Measurements from ENCODE around the gene IPO4. TPM values are rescaled to one million over a fixed set of nuclear protein-coding genes. Genes with fewer than 3 reads are reported as not detected.
"Not testable (repeated sequence)": the region's sequence is repeated elsewhere in the genome, so short reads cannot be mapped to it uniquely, and the experiment has no call there.

The IPO4 gene
- total RNA-seq, 6 experiments from 2014 or later: 70.4 to 85.2 (median 79.4) TPM

DNA sequence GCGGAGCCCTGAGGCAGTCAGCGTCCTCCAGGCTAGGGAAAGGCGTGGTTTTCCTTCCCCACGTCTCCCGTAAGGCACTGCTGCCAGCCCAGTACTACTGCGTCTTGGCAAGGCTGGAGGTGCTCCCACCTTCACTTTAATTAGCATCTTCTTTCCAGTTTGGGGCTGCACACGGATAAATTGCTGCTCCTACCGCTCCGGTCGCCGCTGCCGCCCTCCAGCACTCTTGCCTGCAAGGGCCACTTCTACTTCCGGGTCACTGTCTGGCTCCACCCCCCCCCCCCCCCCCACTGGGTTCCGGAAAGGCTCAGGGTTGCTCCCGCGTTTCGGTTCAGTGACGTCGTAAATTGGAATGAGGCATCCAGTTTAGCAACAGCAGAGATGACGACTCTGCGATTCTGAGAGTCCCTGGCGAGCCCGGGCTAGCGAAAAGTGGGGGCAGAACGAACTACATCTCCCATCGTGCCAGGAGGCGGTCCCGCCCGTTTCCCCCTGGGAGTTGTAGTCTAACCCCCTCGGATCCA lies 43.6 kb upstream of the IPO4 start, which contains the start of gene NEDD8:
TSS of gene NEDD8 (minus strand) at position 247 of the 524 bp plus-strand sequence. CDS start at position 147, 100 bp downstream.
- Mint-ChIP-seq H3K36me3 (ENCODE audit: low read depth) (peaks cover 62% of the 10 kb centered on the region), H3K27me3 (ENCODE audit: insufficient read depth) (no peaks in the 10 kb centered on the region; the same call in none of the 2 replicates), H3K9me3 (no peaks in the 10 kb centered on the region), H3K27ac (peak within 1 kb of the TSS; percentile 87), H3K4me3 (peak within 1 kb of the TSS; percentile 94), H3K4me1 (ENCODE audit: low read depth) (peaks cover 53% of the 10 kb centered on the region)
- TF ChIP-seq, protein P1, sequence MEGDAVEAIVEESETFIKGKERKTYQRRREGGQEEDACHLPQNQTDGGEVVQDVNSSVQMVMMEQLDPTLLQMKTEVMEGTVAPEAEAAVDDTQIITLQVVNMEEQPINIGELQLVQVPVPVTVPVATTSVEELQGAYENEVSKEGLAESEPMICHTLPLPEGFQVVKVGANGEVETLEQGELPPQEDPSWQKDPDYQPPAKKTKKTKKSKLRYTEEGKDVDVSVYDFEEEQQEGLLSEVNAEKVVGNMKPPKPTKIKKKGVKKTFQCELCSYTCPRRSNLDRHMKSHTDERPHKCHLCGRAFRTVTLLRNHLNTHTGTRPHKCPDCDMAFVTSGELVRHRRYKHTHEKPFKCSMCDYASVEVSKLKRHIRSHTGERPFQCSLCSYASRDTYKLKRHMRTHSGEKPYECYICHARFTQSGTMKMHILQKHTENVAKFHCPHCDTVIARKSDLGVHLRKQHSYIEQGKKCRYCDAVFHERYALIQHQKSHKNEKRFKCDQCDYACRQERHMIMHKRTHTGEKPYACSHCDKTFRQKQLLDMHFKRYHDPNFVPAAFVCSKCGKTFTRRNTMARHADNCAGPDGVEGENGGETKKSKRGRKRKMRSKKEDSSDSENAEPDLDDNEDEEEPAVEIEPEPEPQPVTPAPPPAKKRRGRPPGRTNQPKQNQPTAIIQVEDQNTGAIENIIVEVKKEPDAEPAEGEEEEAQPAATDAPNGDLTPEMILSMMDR (IDR thresholded peaks at IDR 0.05): no peak
- DNase-seq: peak; percentile 96

- H3K4me3 Mint-ChIP-seq: peak overlapping the region; percentile 94
- DNase-seq: no peak
- TF ChIP-seq, protein P1 (IDR thresholded peaks at IDR 0.05): no peak
- no peaks in the 10 kb centered on the region for H3K9me3 Mint-ChIP-seq
- H3K27me3 Mint-ChIP-seq (ENCODE audit: insufficient read depth): no peaks in the 10 kb centered on the region; the same call in none of the 2 replicates
- peaks cover 61% of the 10 kb centered on the region for H3K36me3 Mint-ChIP-seq (ENCODE audit: low read depth)
- H3K27ac Mint-ChIP-seq: peak overlapping the region; percentile 87
- peaks cover 54% of the 10 kb centered on the region for H3K4me1 Mint-ChIP-seq (ENCODE audit: low read depth)
These were observed 42.9 kb upstream of the IPO4 start for GRCh38 chr14:24231263-24232120.

DNA sequence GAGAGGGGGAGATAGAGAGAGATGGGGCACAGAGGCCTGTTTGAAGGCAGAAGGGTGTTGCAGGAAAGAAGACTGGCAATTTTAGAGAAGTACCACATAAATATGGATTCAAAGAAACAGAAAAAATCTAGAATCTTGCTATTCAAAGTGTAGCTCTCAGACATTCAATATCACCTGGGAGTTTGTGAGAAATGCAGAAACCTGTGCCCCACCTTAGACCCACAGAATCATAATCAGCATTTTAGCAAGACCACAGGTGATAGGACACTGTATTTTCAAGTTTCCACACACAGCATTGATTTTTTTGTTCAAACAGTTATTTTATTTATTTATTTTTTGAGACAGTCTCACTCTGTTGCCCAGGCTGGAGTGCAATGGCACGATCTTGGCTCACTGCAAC lies 40.3 kb upstream of the IPO4 start:
- no peaks in the 10 kb centered on the region for H3K9me3 Mint-ChIP-seq
- peaks cover 46% of the 10 kb centered on the region for H3K4me1 Mint-ChIP-seq (ENCODE audit: low read depth)
- TF ChIP-seq, protein P1 (IDR thresholded peaks at IDR 0.05): no peak
- H3K36me3 Mint-ChIP-seq (ENCODE audit: low read depth): peaks cover 44% of the 10 kb centered on the region
- peaks cover 1% of the 10 kb centered on the region for H3K27me3 Mint-ChIP-seq (ENCODE audit: insufficient read depth)
- H3K4me3 Mint-ChIP-seq: no peak overlapping the region
- H3K27ac Mint-ChIP-seq: no peak overlapping the region
- DNase-seq: no peak

GRCh38 chr14:24226473-24226872 lies 37.9 kb upstream of the IPO4 start:
- H3K27me3 Mint-ChIP-seq (ENCODE audit: insufficient read depth): peaks cover 1% of the 10 kb centered on the region; the same call in 1 of the 2 replicates
- peaks cover 36% of the 10 kb centered on the region for H3K4me1 Mint-ChIP-seq (ENCODE audit: low read depth)
- TF ChIP-seq, protein P1 (IDR thresholded peaks at IDR 0.05): no peak
- no peaks in the 10 kb centered on the region for H3K9me3 Mint-ChIP-seq
- H3K27ac Mint-ChIP-seq: no peak overlapping the region
- H3K36me3 Mint-ChIP-seq (ENCODE audit: low read depth): peaks cover 33% of the 10 kb centered on the region
- no peak for DNase-seq
- H3K4me3 Mint-ChIP-seq: no peak overlapping the region

GRCh38 chr14:24224618-24225071 lies 36.0 kb upstream of the IPO4 start:
- Mint-ChIP-seq H3K4me3 (peak overlapping the region; percentile 76), H3K9me3 (no peaks in the 10 kb centered on the region), H3K27me3 (ENCODE audit: insufficient read depth) (peaks cover 1% of the 10 kb centered on the region; the same call in 1 of the 2 replicates), H3K36me3 (ENCODE audit: low read depth) (peaks cover 27% of the 10 kb centered on the region), H3K27ac (peak overlapping the region; percentile 89), H3K4me1 (ENCODE audit: low read depth) (peaks cover 30% of the 10 kb centered on the region)
- peak; percentile 84 for DNase-seq
- TF ChIP-seq, protein P1 (IDR thresholded peaks at IDR 0.05): no peak

- H3K9me3 Mint-ChIP-seq: not testable (repeated sequence)
- H3K4me1 Mint-ChIP-seq (ENCODE audit: low read depth): peaks cover 35% of the 10 kb centered on the region
These were observed 34.4 kb upstream of the IPO4 start for GRCh38 chr14:24222987-24223386.

More at GRCh38 chr14:24222987-24223386, 34.4 kb upstream of the IPO4 start:
- not testable (repeated sequence) for H3K27ac Mint-ChIP-seq; DNase-seq; H3K27me3 Mint-ChIP-seq (ENCODE audit: insufficient read depth); H3K4me3 Mint-ChIP-seq
- H3K36me3 Mint-ChIP-seq (ENCODE audit: low read depth): peaks cover 20% of the 10 kb centered on the region
